A549 (cell line): ENCODE data around the gene TREML1. TPM values are rescaled to one million over a fixed set of nuclear protein-coding genes. Genes with fewer than 3 reads are reported as not detected.

Experiments used
- ATAC-seq, 2 experiments: fragments of 200-7000 bp in 1 of 2; fragments of >200 bp in 1 of 2; cut with Nextera tagmentation in 1 of 2; cut with Tn5 transposase in 1 of 2; 3 replicates each; pipeline versions ENCODE4 v1.8.0 to v1.9.1; 2018 to 2020; ENCODE audit warnings: mild to moderate bottlenecking in 1 of 2, moderate library complexity in 1 of 2
- CTCF ChIA-PET: fragments of 300-600 bp; sonication (Branson Sonifier 250); formaldehyde crosslinking; extraction: SDS; loops from one replicate; lab custom pipeline; 2021; ENCODE audit warnings: antibody characterized with exemption, inconsistent platforms; lab: Yijun Ruan, JAX
- POLR2A ChIA-PET: fragments of 350-600 bp; formaldehyde crosslinking; extraction: SDS; loops from one replicate; lab custom pipeline; 2021; ENCODE audit warnings: antibody characterized with exemption, inconsistent platforms; lab: Yijun Ruan, JAX
- DNase-seq, 2 experiments: peaks; one replicate each; pipeline versions ENCODE4 v3.0.0 to v3.0.0-alpha.2; 2011 to 2016; ENCODE audit warnings: low read depth in 1 of 2, low spot score in 1 of 2
- FAIRE-seq: peaks from 2 replicates; lab custom pipeline; 2011; peaks lifted over from hg19 to GRCh38; lab: Jason Lieb, UNC
- H3K27ac ChIP-seq, 2 experiments: fragments of >200 bp; sonication (Bioruptor Twin); formaldehyde crosslinking; 3 replicates each; pipeline ENCODE4 v1.5.1; 2016 to 2017
- H3K4me1 ChIP-seq: fragments of >200 bp; sonication (Bioruptor Twin); formaldehyde crosslinking; 3 replicates; pipeline ENCODE4 v1.6.1; 2016
- H3K4me2 ChIP-seq: fragments of >200 bp; sonication (Bioruptor Twin); formaldehyde crosslinking; 3 replicates; pipeline ENCODE4 v1.6.1; 2016
- H3K4me3 ChIP-seq: fragments of >200 bp; sonication (Bioruptor Twin); formaldehyde crosslinking; 3 replicates; pipeline ENCODE4 v1.5.1; 2016
- H3K9me3 ChIP-seq: fragments of >200 bp; sonication (Bioruptor Twin); formaldehyde crosslinking; 3 replicates; pipeline ENCODE4 v1.6.1; 2016
- HOXB5 ChIP-seq: fragments of 250-450 bp; sonication (Bioruptor Pico); IDR thresholded peaks from 2 replicates; pipeline ENCODE4 v1.5.0; 2020; ENCODE audit warnings: mild to moderate bottlenecking, moderate library complexity
- NFE2L2 ChIP-seq: fragments of 150-350 bp; conservative IDR thresholded peaks from 2 replicates; pipeline ENCODE4 v1.6.1; 2014; ENCODE audit warnings: low read length
- TFCP2L1 ChIP-seq: fragments of 250-450 bp; sonication (Bioruptor Pico); IDR thresholded peaks from 2 replicates; pipeline ENCODE4 v1.5.0; 2021; ENCODE audit warnings: mild to moderate bottlenecking
- ZC3H11A ChIP-seq: fragments of 450-650 bp; IDR thresholded peaks from 2 replicates; pipeline ENCODE4 v1.6.1; 2014; ENCODE audit warnings: antibody characterized with exemption, mild to moderate bottlenecking
- WGBS: methylation state at CpG from one replicate; pipeline ENCODE4 v1.1.6; 2017; ENCODE audit errors: missing lambda C conversion rate; 5-methylcytosine and 5-hydroxymethylcytosine counted together
- polyA plus RNA-seq, 4 experiments: library from polyadenylated mRNA; depleted of rRNA in 3 of 4; stranded (reverse); fragments of >200 nt; fragmentation: RNase III in 1 of 4; extraction: RNeasy Plus Mini Kit Qiagen cat#74134 plus additional on column Dnase treatment in 1 of 4; gene quantifications; 2 replicates in 3 of 4; 3 replicates in 1 of 4; pipeline ENCODE4 v1.2.3, GENCODE V29; 2011 to 2017
- TF ChIP-seq, protein P1 (sequence below): fragments of 150-350 bp; IDR thresholded peaks from 2 replicates; pipeline ENCODE4 v1.6.1; 2014; ENCODE audit warnings: low read depth, mild to moderate bottlenecking, low read length

TREML1 gene
- polyA plus RNA-seq, 2 of the 4 experiments (the other 2 are of a cell fraction) = not detected

DNA sequence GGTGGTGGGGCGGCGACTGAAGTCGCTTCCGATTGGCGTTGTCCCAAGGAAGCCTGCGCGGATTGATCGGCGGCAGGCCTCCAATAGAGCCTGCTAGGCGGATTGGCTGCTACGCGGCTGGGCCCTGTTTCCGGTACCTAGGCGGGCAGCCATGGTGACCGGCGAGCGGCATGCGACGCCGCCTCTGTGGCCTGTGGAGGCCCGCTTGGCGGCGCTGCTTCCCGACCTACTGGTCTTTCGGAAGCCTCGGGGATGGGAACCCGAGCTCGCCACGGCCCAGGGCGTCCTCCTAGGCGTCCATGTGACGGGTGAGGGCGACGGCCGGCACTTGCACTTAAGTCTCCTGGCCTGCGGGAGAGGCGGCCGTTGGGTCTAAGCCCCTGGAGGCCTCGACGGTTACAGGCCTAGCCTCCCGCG lies 53.3 kb downstream of the TREML1 start:
- no peaks in the 10 kb centered on the region for H3K9me3 ChIP-seq
- CTCF ChIA-PET = interaction anchor here (0.8 kb wide), 1 partner anchor 9 kb away, joined by 3 read pairs; no protein-coding TSS in a partner anchor
- no peak for TF ChIP-seq ZC3H11A
- TF ChIP-seq HOXB5 (CRISPR knock-in tag) = no peak
- TF ChIP-seq, protein P1, sequence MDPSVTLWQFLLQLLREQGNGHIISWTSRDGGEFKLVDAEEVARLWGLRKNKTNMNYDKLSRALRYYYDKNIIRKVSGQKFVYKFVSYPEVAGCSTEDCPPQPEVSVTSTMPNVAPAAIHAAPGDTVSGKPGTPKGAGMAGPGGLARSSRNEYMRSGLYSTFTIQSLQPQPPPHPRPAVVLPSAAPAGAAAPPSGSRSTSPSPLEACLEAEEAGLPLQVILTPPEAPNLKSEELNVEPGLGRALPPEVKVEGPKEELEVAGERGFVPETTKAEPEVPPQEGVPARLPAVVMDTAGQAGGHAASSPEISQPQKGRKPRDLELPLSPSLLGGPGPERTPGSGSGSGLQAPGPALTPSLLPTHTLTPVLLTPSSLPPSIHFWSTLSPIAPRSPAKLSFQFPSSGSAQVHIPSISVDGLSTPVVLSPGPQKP = no peak
- no peak for TF ChIP-seq TFCP2L1 (CRISPR knock-in tag)
- no peak for TF ChIP-seq NFE2L2
- TF ChIP-seq, all 56 proteins: peak for 0
- Histone ChIP-seq H3K4me2 (no peak overlapping the region), H3K4me1 (no peaks in the 10 kb centered on the region), H3K4me3 (no peak overlapping the region), H3K27ac (no peak overlapping the region)
- no peak for ATAC-seq
- no peak for DNase-seq
- POLR2A ChIA-PET = no interaction called here
- 98% methylated on average over 19 of the region's 42 CpGs for WGBS
- FAIRE-seq = no peak

Other genes with a start within 250 kb of the TREML1 start
- gene UNC5CL, start 115.1 kb downstream of the TREML1 start, polyA plus RNA-seq (2011; rRNA removed) = 2.2 and 2.8 TPM in 2 replicates
- gene UNC5CL, start 115.1 kb downstream of the TREML1 start, polyA plus RNA-seq (2017; fragmentation: RNase III; extraction: RNeasy Plus Mini Kit Qiagen cat#74134 plus additional on column Dnase treatment) = 0.79 to 1.2 TPM (median 1.1 TPM) in 3 replicates
- not detected in 2 replicates for gene TSPO2, start 111.9 kb downstream of the TREML1 start, polyA plus RNA-seq (2011; rRNA removed)
- gene TSPO2, start 111.9 kb downstream of the TREML1 start, polyA plus RNA-seq (2017; fragmentation: RNase III; extraction: RNeasy Plus Mini Kit Qiagen cat#74134 plus additional on column Dnase treatment) = not detected in 3 replicates
- not detected in 2 replicates for gene APOBEC2, start 101.1 kb downstream of the TREML1 start, polyA plus RNA-seq (2011; rRNA removed)
- gene APOBEC2, start 101.1 kb downstream of the TREML1 start, polyA plus RNA-seq (2017; fragmentation: RNase III; extraction: RNeasy Plus Mini Kit Qiagen cat#74134 plus additional on column Dnase treatment) = not detected in 3 replicates
- gene OARD1, start 82.0 kb downstream of the TREML1 start, polyA plus RNA-seq (2011; rRNA removed) = 15.6 and 21.4 TPM in 2 replicates
- gene OARD1, start 82.0 kb downstream of the TREML1 start, polyA plus RNA-seq (2017; fragmentation: RNase III; extraction: RNeasy Plus Mini Kit Qiagen cat#74134 plus additional on column Dnase treatment) = 26.2 to 28.5 TPM (median 26.4 TPM) in 3 replicates
- 11.2 and 19.2 TPM in 2 replicates for gene NFYA, start 81.4 kb downstream of the TREML1 start, polyA plus RNA-seq (2011; rRNA removed)
- 15.7 to 17.0 TPM (median 16.2 TPM) in 3 replicates for gene NFYA, start 81.4 kb downstream of the TREML1 start, polyA plus RNA-seq (2017; fragmentation: RNase III; extraction: RNeasy Plus Mini Kit Qiagen cat#74134 plus additional on column Dnase treatment)
- gene TREM2, start 8.8 kb upstream of the TREML1 start, polyA plus RNA-seq (2011; rRNA removed) = not detected in 2 replicates
- gene TREM2, start 8.8 kb upstream of the TREML1 start, polyA plus RNA-seq (2017; fragmentation: RNase III; extraction: RNeasy Plus Mini Kit Qiagen cat#74134 plus additional on column Dnase treatment) = not detected in 3 replicates
- not detected in 2 replicates for gene TREML2, start 46.8 kb upstream of the TREML1 start, polyA plus RNA-seq (2011; rRNA removed)
- not detected in 3 replicates for gene TREML2, start 46.8 kb upstream of the TREML1 start, polyA plus RNA-seq (2017; fragmentation: RNase III; extraction: RNeasy Plus Mini Kit Qiagen cat#74134 plus additional on column Dnase treatment)
- gene TREML4, start 74.0 kb upstream of the TREML1 start, polyA plus RNA-seq (2011; rRNA removed) = not detected in 2 replicates
- gene TREML4, start 74.0 kb upstream of the TREML1 start, polyA plus RNA-seq (2017; fragmentation: RNase III; extraction: RNeasy Plus Mini Kit Qiagen cat#74134 plus additional on column Dnase treatment) = not detected in 3 replicates
- not detected in 2 replicates for gene TREM1, start 132.3 kb upstream of the TREML1 start, polyA plus RNA-seq (2011; rRNA removed)
- gene TREM1, start 132.3 kb upstream of the TREML1 start, polyA plus RNA-seq (2017; fragmentation: RNase III; extraction: RNeasy Plus Mini Kit Qiagen cat#74134 plus additional on column Dnase treatment) = not detected in 3 replicates
- gene NCR2, start 181.3 kb upstream of the TREML1 start, polyA plus RNA-seq (2011; rRNA removed) = not detected in 2 replicates
- not detected in 3 replicates for gene NCR2, start 181.3 kb upstream of the TREML1 start, polyA plus RNA-seq (2017; fragmentation: RNase III; extraction: RNeasy Plus Mini Kit Qiagen cat#74134 plus additional on column Dnase treatment)